ENCODE data around the gene TNS1. TPM values are rescaled to one million over a fixed set of nuclear protein-coding genes. Genes with fewer than 3 reads are reported as not detected.

The TNS1 gene
- total and polyA plus RNA-seq, 10 of the 15 experiments (the other 5 are each of a cell fraction or from before 2014, with no cell fraction given), result 0.05 to 0.44 TPM; not detected in 8

DNA sequence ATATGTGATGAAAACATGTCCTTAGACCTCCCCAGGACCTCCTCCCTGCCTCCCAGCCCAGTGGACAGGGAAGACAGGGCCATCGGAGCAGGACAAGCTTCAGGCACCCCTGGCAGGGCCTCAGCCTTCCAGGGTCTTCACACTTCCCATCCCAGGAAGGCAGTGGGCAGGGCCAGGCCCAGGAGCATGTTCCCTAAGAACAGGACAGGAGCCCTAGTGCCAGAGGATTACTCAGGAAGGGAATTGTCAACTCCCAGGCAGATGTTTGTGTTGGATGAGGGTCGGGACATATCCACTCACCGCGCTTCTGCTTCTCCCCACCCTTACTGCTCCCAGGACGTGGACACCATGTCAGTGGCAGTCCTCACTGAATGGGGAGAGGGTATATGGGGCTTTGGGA is 138.9 kb downstream of the TNS1 start:
- intact Hi-C loops (cut with micrococcal nuclease; ENCODE audit: unreplicated experiment) (no loop called here), in situ Hi-C loops (cut with MboI) (no loop called here)
- no peak overlapping the region for H2AFZ ChIP-seq (ENCODE audit: control insufficient read depth, low read depth, low read length)
- ChIA-PET POLR2A (no interaction called here), SMC1A (ENCODE audit: uncharacterized antibody, unreplicated experiment) (no interaction called here), CTCF (no interaction called here), RAD21 (ENCODE audit: unreplicated experiment) (no interaction called here)
- H3K27me3 ChIP-seq (replicated peaks in 1 of 2; ENCODE audit: control insufficient read depth in 2 of 2, insufficient read depth in 2 of 2, low read length in 1 of 2), result no peaks in the 10 kb centered on the region; a peak in 1 of 4 replicates
- ATAC-seq, result no peak
- H3K4me3 ChIP-seq, result no peak overlapping the region
- H3K9ac ChIP-seq (ENCODE audit: control insufficient read depth, insufficient read depth, low read length), result no peak overlapping the region
- H3K4me1 ChIP-seq (ENCODE audit: control insufficient read depth, insufficient read depth, low read length), result peaks cover 8% of the 10 kb centered on the region
- TF ChIP-seq CHD4 (IDR thresholded peaks at IDR 0.05) (no peak), GATAD2B (conservative IDR thresholded peaks at IDR 0.05; ENCODE audit: low read depth) (no peak), SUZ12 (IDR thresholded peaks at IDR 0.05; ENCODE audit: unreplicated experiment) (no peak), SMARCA5 (IDR thresholded peaks at IDR 0.05) (no peak), ZZZ3 (IDR thresholded peaks at IDR 0.05; ENCODE audit: control insufficient read depth, insufficient read length, low read depth) (no peak)
- TF ChIP-seq, protein P1, sequence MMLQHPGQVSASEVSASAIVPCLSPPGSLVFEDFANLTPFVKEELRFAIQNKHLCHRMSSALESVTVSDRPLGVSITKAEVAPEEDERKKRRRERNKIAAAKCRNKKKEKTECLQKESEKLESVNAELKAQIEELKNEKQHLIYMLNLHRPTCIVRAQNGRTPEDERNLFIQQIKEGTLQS (IDR thresholded peaks at IDR 0.05; ENCODE audit: borderline replicate concordance, extremely low read depth, low read depth, low read length), result no peak
- TF ChIP-seq, protein P2, sequence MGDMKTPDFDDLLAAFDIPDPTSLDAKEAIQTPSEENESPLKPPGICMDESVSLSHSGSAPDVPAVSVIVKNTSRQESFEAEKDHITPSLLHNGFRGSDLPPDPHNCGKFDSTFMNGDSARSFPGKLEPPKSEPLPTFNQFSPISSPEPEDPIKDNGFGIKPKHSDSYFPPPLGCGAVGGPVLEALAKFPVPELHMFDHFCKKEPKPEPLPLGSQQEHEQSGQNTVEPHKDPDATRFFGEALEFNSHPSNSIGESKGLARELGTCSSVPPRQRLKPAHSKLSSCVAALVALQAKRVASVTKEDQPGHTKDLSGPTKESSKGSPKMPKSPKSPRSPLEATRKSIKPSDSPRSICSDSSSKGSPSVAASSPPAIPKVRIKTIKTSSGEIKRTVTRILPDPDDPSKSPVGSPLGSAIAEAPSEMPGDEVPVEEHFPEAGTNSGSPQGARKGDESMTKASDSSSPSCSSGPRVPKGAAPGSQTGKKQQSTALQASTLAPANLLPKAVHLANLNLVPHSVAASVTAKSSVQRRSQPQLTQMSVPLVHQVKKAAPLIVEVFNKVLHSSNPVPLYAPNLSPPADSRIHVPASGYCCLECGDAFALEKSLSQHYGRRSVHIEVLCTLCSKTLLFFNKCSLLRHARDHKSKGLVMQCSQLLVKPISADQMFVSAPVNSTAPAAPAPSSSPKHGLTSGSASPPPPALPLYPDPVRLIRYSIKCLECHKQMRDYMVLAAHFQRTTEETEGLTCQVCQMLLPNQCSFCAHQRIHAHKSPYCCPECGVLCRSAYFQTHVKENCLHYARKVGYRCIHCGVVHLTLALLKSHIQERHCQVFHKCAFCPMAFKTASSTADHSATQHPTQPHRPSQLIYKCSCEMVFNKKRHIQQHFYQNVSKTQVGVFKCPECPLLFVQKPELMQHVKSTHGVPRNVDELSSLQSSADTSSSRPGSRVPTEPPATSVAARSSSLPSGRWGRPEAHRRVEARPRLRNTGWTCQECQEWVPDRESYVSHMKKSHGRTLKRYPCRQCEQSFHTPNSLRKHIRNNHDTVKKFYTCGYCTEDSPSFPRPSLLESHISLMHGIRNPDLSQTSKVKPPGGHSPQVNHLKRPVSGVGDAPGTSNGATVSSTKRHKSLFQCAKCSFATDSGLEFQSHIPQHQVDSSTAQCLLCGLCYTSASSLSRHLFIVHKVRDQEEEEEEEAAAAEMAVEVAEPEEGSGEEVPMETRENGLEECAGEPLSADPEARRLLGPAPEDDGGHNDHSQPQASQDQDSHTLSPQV (IDR thresholded peaks at IDR 0.05), result no peak
- 46% methylated on average over 5 of the region's 5 CpGs for WGBS (ENCODE audit: insufficient coverage, insufficient replicate concordance, low lambda C conversion rate, missing lambda C conversion rate)
- H3K79me2 ChIP-seq (ENCODE audit: control insufficient read depth, insufficient read depth, low read length), result no peaks in the 10 kb centered on the region
- DNase-seq (ENCODE audit: low read depth, low spot score), result no peak
- BruUV-seq (replicated peaks), result no TSS peak
- H3K27ac ChIP-seq (ENCODE audit: control insufficient read depth, insufficient read depth), result no peak overlapping the region
- no peaks in the 10 kb centered on the region for H4K20me1 ChIP-seq (ENCODE audit: control insufficient read depth, insufficient read depth)
- H3K36me3 ChIP-seq (ENCODE audit: control insufficient read depth in 2 of 2, insufficient read depth in 2 of 2, low read length in 1 of 2), result no peaks in the 10 kb centered on the region
- no peak for FAIRE-seq
- no peaks in the 10 kb centered on the region for H3K9me3 ChIP-seq (replicated peaks; ENCODE audit: control insufficient read depth, insufficient read depth, low read length)
- H3K4me2 ChIP-seq (ENCODE audit: control insufficient read depth, insufficient read depth), result no peak overlapping the region
